ENCODE measurements around the gene PSMD12. TPM values are rescaled to one million over a fixed set of nuclear protein-coding genes. Genes with fewer than 3 reads are reported as not detected.

The PSMD12 gene
- total RNA-seq, 1 experiment from 2014 or later, result 90.5 TPM

GRCh38 chr17:67349420-67349819, 17.0 kb downstream of the PSMD12 start:
- Histone ChIP-seq H4K8ac (replicated peaks; ENCODE audit: insufficient read length, low read depth, low read length) (no peak overlapping the region), H3K56ac (ENCODE audit: insufficient read length, low read depth, low read length) (no peak overlapping the region), H3K9ac (ENCODE audit: extremely low read depth, insufficient read length, low read length) (no peak overlapping the region), H3K79me1 (ENCODE audit: insufficient read depth, low read depth, low read length, poor library complexity, severe bottlenecking) (no peaks in the 10 kb centered on the region), H3K23me2 (ENCODE audit: insufficient read length, low read depth, low read length, poor library complexity, severe bottlenecking) (no peaks in the 10 kb centered on the region), H2BK5ac (ENCODE audit: insufficient read length, low read length) (no peak overlapping the region), H3K18ac (ENCODE audit: insufficient read length, low read depth, low read length) (no peak overlapping the region), H2AFZ (ENCODE audit: low read length) (no peak overlapping the region), H2AK5ac (ENCODE audit: insufficient read length, low read length) (no peak overlapping the region), H3K4me2 (ENCODE audit: insufficient read depth, insufficient read length, low read length) (no peak overlapping the region), H3K14ac (ENCODE audit: insufficient read depth, low read length) (no peak overlapping the region), H3K9me3 (ENCODE audit: control insufficient read depth, low read depth, low read length) (no peaks in the 10 kb centered on the region), H3K4me1 (ENCODE audit: insufficient read depth, low read length) (no peaks in the 10 kb centered on the region; the same call in 1 of the 2 replicates), H3K79me2 (ENCODE audit: insufficient read depth, low read length) (no peaks in the 10 kb centered on the region; the same call in 1 of the 2 replicates), H2BK12ac (ENCODE audit: insufficient read length, low read depth, low read length) (no peak overlapping the region), H2BK20ac (ENCODE audit: low read depth, low read length, poor library complexity, severe bottlenecking) (no peak overlapping the region), H3K27me3 (ENCODE audit: insufficient read depth, low read length) (no peaks in the 10 kb centered on the region), H2BK15ac (ENCODE audit: low read depth, low read length) (no peak overlapping the region), H4K20me1 (ENCODE audit: control insufficient read depth, insufficient read depth, insufficient read length) (no peaks in the 10 kb centered on the region), H3K23ac (ENCODE audit: insufficient read length, low read depth, low read length) (no peak overlapping the region), H3K27ac (ENCODE audit: insufficient read length, low read depth, low read length) (no peak overlapping the region), H2BK120ac (ENCODE audit: low read depth, low read length, poor library complexity, severe bottlenecking) (no peak overlapping the region), H4K5ac (ENCODE audit: insufficient read length, low read depth, low read length) (no peak overlapping the region), H3T11ph (ENCODE audit: low read length) (no peak overlapping the region), H4K91ac (ENCODE audit: insufficient read length, low read depth, low read length) (no peak overlapping the region), H3K4ac (ENCODE audit: low read depth, low read length) (no peak overlapping the region)
- Mint-ChIP-seq H3K4me1 (peaks cover 7 to 9% of the 10 kb centered on the region in 2 experiments), H3K27me3 (ENCODE audit: low read depth) (no peaks in the 10 kb centered on the region), H3K27ac (no peak overlapping the region), H3K9me3 (no peaks in the 10 kb centered on the region), H3K4me3 (no peak overlapping the region), H3K36me3 (ENCODE audit: insufficient read depth in 1 of 3, low read depth in 3 of 3) (peaks cover 50 to 83% (median 77%) of the 10 kb centered on the region in 3 experiments)
- DNase-seq, result no peak
- no peak for TF ChIP-seq CTCF (conservative IDR thresholded peaks at IDR 0.05)
- WGBS (ENCODE audit: extremely low coverage, insufficient read length, low lambda C conversion rate), result no CpG with 5 or more reads among the region's 1 CpG

Measured in H9 (cell line).